CD4-positive, alpha-beta T cell treated with Interleukin-17A for 4 hours (primary cell): ENCODE results near the gene POMZP3.
"Not testable (repeated sequence)": the region's sequence is repeated elsewhere in the genome, so short reads cannot be mapped to it uniquely, and the experiment has no call there.

Experiments used
- DNase-seq: peaks from one replicate; pipeline ENCODE4 v3.0.0-alpha.2; 2020; ENCODE audit warnings: mixed read lengths

Gene POMZP3

DNA sequence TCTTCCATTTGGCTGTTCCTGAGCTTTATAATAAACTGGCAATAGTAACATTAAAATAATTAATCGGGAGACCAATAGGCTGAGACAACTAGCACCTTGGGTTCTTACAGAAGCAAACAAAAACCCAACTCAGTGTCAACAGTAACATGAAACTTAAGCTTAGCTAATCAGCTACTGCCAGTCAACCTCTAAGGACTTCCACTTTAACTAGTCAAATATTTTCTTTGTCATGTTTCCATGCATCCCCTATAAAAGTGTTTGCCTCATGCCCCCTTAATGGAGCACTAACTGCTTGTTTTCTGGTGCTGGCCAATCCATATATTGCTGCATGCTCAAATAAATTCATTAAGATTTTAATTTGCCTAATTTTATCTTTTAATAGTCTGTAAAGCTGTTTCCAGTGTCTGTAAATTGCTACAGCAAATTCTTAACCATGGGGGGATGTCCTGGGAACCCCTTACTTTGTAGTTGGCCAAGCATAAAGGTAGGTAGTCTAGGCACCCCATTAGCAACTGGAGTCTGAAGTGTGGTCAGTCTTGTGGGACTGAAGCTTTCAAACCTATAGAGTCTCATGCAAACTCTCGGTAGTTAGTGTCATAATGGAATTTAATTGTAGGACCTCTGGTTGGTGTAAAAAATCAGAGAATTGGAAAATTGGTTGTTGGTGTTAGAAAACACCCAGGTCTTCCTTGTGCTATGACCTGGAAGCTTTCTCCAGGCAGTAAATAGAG lies 40.3 kb downstream of the POMZP3 start:
- not testable (repeated sequence) for DNase-seq

DNA sequence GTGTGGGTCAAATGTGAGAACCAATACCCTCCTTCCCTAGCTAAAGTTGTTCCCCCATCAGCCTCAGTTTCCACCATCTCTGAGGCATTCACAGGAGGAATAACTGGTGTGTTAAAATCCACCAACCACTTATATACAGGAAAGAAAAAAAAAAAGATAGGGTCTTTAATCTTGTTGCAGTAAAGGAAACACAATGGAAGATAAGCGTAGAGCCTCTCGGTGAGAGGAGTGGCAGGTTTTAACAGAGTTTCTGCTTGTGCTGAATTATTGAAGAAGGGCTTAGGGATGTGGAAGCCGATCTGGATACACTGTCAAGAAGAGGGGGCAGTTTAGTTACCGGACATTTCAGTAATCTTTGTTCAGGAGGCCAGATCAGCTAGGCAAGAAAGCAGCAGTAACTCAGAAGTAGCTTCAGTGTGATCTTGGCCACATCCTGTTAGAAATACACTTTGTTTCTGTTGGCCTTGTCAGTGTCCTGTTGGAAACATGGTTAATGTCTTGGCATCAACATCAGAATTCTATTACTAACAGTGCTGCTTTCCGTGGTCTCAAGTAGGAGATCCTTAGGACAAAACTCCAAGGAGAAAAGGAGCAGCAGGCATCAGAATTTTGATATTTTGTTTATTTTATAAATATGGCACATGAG lies 43.3 kb downstream of the POMZP3 start:
- peak; percentile 2 for DNase-seq

DNA sequence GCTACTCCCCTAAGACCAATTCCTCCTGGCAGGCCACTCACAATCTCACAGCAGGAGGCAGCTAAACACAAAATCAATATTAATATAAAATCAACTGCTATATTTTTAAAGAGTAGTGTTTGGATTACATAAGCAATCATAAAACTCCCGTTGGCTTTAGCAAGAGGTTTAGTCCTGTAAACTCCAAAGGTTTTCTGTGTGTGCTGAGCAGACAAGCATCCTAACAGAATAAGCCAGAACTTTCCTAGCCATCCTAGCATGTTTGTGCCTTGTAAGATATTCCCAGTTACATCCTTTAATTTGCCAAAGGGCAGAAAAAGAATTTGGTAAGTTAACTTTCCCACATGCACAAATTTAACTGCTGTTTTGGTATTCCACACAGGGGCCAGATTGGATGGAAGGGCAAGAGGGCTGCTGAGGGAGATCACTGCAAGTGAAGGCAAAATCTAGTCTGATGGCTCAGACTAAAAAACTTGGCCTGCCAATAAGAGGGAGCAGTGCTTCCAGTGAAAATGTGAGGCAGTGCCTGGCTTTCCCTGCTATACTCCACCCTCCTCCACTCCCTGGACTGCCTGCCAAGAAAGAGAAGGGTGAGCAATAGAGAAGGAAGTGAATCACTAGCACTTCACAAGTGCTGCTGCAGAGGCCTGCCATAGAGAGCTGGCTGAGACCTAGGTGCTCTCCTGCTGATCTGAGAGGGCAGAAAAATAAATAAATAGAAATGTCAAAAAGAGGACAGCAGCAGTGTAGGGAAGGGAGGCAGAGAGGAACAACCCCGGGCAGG lies 44.0 kb downstream of the POMZP3 start:
- DNase-seq: peak; percentile 31

DNA sequence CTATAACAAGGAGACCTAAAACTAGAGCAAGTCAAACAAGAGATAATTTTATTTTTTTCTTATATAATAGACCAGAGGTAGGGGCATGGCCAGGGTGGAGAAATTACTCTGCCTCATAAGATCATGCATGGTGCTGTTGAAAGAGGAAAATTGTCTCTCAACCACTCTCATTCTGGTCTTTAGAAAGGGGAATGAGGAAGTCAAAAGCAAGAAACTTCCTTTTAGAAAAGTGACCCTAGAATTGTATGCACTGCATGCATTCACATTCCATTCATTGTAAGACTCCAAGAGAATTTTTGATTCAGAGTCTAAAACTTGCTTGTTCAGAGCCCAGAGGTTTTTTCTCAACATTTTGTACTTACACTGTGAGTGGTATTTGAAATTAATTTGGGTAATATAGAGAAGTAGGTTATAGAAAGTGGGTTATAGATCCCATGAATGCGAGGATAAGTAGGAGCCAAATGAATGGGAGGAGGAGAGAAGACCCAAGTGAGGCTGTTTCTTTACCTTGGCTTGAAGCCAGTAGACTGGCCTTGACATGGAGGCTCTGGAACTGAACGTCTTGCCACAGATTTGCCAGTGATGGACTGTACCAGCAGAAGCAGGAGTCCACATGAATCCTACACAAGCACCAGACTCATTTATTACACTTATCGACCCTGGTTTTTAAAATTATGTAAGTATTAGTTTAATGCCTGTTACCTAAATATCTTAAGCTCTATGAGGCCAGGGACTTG lies 51.0 kb downstream of the POMZP3 start:
- not testable (repeated sequence) for DNase-seq

DNA sequence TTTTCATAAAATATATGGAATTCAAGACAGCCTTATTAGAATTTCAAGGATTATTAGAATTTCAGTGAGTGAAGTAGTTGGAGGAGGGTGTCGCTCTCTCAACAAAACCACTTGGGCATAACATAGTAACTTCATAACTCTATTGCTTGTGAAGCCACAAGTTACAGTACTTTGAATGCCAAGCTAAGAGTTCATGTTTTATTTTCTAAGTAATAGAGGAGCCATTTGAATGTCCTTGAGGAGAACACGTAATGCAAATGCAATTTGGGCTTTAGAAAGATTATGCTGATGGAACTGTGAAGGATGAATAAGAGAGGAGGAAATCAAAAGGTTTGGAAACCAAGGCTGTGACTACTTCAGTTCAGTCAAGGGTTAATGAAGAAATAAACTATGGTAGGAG lies 51.6 kb downstream of the POMZP3 start:
- not testable (repeated sequence) for DNase-seq

DNA sequence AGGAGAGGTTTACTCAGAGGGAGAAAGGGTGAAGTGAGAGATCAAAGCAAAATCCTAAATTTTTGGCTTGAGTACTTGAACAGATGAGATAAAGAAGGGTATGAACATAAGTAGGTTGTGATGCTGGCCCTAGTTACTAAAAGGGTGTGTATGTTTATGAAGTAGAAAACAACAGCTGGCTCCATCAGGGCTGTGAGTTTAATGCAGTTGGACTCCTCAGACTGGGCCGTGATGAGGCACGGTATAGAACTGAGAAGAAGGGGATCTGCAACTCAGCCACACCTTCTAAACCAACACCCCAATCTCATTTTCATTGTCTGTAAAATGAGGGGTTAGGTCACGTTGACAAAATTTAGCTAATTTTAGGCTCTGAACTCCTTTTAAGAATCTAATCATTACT lies 54.8 kb downstream of the POMZP3 start:
- not testable (repeated sequence) for DNase-seq

DNA sequence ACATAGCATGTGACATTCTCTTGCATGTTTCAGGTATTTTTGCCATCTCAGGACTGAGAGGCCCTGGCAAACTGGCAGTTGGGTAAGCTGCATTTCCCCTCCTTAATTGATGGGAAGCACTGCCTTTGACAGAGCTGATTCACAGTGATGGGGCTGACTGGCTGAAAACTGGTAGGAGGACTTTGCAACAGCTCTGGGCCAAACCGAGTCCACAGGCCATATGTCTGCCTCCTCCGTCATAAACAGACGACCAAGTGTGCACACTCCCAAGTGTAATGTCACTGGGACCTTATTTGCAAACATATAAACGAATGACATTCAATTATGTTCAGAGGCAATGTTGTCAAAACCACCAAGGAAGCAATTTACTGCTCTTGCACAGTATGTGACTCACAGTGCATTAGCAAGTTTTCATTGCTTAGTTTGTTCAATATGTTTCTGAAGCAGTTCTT lies 56.7 kb downstream of the POMZP3 start:
- DNase-seq: not testable (repeated sequence)

DNA sequence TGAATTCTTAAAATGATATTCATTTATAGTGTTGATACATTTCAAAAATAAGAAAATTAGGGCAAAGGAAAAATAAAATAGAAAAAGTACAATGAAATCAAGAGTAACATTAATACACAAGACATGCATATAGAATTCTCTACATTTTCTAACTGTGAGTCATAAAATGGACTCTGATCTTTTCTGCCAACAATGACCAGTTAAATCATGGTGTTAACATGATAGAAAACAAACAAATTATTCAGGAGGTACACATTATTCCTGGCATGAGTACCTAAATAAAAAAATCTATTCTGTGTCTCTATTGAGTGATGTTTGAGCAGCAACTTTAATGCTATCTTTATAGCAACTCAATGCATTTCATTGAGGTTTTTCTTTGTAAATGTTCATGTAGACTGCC lies 58.3 kb downstream of the POMZP3 start:
- DNase-seq: not testable (repeated sequence)

DNA sequence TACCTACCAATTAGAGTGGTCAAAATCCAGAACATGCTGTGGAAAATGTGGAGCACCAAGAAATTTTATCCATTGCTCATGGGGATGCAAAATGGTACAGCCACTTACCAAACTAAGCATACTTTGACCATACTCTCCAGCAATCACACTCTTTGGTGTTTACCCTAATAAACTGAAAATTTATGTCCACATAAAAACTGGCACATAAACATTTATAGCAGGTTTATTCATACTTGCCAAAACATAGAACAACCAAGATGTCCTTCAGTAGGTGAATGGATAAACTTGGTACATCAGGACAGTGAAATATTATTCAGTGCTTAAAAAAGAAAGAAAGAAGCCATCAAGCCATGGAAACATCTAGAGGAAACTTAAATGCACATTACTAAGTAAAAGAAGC lies 59.3 kb downstream of the POMZP3 start:
- not testable (repeated sequence) for DNase-seq

DNA sequence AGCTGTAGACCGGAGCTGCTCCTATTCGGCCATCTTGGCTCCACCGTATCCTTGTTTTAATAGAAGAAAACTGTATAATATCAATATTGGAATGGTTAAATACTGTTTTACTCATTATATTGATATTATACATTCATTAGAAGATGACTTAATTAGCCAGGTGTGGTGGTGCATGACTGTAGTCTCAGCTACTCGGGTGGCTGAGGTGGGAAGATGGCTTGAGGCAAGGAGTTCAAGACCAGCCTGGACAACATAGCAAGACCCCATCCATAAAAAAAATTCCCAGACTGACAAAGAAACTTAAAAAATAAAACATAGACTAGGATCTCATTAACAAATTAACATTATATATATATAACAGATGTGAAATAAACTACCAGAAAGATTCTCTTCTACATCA lies 59.8 kb downstream of the POMZP3 start:
- not testable (repeated sequence) for DNase-seq

DNA sequence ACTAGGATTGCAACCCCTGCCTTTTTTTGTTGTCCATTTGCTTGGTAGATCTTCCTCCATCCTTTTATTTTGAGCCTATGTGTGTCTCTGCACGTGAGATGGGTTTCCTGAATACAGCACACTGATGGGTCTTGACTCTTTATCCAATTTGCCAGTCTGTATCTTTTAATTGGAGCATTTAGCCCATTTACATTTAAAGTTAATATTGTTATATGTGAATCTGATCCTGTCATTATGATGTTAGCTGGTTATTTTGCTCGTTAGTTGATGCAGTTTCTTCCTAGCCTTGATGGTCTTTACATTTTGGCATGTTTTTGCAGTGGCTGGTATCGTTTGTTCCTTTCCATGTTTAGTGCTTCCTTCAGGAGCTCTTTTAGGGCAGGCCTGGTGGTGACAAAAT lies 62.1 kb downstream of the POMZP3 start:
- not testable (repeated sequence) for DNase-seq

DNA sequence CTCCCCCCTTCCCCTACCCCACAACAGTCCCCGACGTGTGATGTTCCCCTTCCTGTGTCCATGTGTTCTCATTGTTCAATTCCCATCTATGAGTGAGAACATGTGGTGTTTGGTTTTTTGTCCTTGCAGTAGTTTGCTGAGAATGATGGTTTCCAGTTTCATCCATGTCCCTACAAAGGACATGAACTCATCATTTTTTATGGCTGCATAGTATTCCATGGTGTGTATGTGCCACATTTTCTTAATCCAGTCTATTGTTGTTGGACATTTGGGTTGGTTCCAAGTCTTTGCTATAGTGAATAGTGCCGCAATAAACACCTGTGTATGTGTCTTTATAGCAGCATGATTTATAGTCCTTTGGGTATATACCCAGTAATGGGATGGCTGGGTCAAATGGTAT lies 65.7 kb downstream of the POMZP3 start:
- not testable (repeated sequence) for DNase-seq

DNA sequence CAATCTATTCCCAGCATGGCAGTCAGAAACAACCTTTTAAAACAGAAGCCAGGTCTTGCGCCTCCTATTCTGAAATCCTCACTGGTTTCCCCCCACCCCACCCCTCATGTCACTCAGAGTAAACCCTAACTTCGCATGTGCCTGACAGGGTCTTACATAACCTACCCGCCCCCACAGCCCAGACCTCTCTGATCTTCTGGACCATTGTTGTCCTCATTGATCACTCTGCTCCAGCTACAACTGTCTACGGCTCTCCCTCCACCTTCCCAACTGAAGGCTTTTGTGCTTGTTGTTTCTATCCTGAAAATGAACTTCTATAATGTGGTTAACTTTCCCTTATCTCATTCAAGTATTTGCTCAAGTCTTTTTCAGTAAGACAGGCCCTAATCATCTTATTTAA lies 66.9 kb downstream of the POMZP3 start:
- not testable (repeated sequence) for DNase-seq
